ENCODE data around the gene KCNQ5.

KCNQ5 gene

DNA sequence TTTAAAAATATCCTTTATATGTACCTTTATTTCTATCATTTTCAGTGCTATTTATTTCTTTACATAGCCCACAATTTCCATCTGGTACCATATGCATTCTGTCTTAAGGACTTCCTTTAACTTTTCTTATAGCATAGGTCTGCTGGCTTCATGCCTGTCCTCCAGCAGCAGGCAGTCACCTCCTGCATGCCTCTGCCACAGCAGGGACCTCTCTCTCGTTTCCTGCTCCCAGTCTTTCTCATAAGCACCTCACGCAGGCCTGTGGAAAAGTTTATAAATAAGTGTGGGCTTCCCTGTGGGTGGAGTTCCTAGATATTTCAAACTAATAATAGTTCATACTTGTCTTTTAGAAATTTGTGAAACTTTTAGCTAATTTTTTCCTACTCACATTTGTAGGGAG is 133.9 kb downstream of the KCNQ5 start:
- DNase-seq, result no peak

DNA sequence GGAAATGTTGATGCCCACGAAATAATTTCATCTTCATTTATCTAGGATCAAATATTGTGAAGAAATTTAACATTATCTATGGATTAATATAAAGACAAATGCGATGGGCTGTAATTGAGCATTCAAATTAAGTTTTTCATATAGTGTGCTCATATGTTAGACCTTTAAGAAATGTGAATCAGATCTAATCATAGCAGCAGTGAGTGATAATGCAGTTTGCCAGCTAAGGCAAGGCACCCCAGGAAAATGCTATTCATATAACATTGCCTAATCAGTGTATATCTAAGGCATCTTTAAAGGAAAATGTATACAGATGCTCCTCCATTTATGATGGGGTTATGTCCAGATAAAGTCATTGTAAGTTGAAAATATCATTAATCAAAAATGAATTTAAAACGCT is 135.2 kb downstream of the KCNQ5 start:
- no peak for DNase-seq

DNA sequence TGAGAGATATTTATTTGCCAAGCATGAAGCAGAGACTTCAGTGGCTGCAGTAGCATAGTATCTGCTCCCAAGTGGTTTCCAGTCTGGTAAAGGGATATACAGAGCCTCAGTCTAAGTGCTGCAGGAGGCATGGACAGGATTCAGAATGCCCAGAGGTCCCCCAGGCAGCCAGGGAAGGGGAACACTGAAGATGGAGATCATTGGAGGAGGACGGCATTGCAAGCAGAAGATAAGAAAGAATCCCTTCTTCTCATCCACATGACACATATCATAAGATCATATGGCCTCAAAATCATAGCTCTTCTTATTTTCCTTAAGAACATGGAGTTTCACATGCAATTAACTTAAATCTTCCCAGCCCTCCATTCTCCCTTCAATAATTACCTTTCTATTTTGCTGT is 136.1 kb downstream of the KCNQ5 start:
- no peak for DNase-seq

DNA sequence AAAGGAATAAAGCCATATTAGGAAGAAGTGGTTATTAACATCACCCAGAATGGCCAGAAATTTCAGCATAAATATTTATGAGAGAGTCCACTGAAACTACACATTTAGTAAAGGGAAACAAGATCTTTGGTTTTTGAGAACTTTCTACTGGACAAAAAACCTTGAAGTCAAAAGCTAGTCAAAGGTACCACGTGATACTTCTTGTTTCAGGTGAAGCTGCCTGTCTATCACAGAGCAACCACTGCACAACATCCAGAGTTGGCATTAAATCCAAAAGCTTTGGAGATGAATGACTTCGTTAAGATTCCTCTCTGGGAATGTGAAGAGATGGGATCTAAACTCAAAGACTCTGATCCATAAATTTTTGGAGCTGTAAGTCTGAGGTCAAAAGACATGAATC is 137.0 kb downstream of the KCNQ5 start:
- no peak for DNase-seq

DNA sequence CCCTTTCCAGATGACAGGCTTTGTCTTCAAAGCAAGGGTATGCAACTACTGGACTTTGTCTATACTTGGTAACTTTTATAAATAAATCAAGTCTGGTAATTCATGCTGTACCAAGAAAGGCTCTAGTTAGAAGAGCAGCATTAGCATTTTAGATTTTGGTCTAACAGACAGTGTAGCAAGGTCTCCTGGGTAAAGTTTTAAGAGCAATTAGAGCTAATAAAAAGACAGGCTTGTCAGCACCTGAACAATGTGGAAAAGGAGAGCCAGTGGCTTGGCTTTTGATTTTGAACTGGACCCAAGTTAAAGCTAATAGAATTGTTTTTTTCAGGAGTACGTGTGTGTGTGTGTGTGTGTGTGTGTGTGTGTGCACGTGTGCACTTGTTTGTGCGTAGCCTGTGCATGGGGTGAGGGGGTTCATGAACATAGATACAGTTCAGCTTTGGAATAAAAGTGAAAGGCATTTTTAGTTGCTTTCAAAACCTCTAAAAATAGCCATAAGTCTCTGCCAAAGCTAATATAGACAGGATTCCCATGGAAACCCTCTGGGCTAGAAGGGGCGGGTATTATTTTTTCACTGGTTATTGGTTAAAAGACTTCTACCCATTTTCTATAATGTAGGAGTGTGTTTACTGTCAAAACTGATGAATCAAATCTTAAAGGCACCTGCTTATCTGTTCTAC is 138.4 kb downstream of the KCNQ5 start:
- no peak for DNase-seq

- no peak for DNase-seq
Measured at GRCh38 chr6:72761761-72762160, 139.9 kb downstream of the KCNQ5 start.

GRCh38 chr6:72769459-72770125 is 147.7 kb downstream of the KCNQ5 start:
- DNase-seq, result no peak

DNA sequence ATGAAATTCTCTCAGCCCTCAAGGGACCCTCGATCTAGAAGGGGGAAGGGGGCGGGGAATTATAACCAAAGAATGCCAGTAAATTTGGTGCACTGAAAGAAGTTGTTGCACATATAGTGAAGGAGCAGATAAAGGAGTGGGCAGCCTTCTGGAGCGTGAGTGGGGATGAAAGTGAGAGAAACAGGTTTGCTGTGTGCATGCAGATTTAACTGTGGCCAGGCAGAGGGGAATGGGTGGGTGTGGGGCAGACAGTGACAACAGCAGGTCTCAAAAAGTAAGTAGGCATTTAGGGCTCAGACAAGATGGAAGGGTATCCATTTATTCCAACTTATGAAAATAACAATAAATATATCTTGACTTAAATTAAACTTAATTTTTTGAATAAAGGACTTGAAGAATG is 149.1 kb downstream of the KCNQ5 start:
- DNase-seq, result no peak

- no peak for DNase-seq
Measured at GRCh38 chr6:72776456-72776855, 154.6 kb downstream of the KCNQ5 start.

GRCh38 chr6:72781624-72782023 is 159.8 kb downstream of the KCNQ5 start:
- DNase-seq, result no peak

- DNase-seq, result no peak
Measured at GRCh38 chr6:72783035-72783434, 161.2 kb downstream of the KCNQ5 start.

GRCh38 chr6:72783666-72784065 is 161.8 kb downstream of the KCNQ5 start:
- no peak for DNase-seq

DNA sequence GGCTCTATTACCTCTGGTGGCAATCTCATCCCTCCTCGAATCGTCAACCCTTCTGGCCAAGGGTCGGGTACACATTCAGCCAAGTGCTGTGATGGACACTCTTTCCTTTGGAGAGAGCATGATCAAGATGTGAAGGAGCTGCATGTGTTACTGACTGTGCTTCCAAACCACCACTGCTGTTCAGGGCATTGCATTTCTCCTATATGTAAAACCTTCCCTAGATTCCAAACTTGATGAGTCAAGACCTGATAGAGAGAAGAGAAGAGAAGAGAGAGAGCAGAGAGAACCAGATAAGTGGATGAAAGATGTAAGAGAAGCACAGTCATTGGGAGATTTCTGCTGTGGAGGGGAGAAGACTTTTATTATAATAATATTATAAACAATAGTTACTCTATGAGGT is 162.2 kb downstream of the KCNQ5 start:
- DNase-seq, result no peak

DNA sequence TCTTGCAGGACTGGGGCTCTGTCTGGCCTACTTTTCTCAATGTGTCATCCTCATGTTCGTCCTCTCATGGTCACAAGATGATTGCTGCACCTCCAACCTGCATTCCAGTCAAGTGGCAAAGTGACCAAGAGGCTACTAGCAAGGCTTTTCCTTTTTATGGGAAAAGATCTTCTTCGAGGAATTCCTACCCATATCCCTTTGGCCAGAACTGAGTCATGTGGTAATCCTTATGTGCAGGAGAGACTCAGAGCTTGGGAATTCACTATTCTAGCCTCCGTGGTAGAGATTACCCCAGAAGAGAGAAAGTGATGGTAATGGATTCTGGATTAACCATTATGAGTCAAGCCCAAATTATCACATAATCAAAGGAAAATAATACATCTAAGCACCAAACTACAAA is 162.7 kb downstream of the KCNQ5 start:
- DNase-seq, result no peak

GRCh38 chr6:72787391-72788031 is 165.6 kb downstream of the KCNQ5 start:
- no peak for DNase-seq

GRCh38 chr6:72788188-72788587 is 166.3 kb downstream of the KCNQ5 start:
- DNase-seq, result no peak

DNA sequence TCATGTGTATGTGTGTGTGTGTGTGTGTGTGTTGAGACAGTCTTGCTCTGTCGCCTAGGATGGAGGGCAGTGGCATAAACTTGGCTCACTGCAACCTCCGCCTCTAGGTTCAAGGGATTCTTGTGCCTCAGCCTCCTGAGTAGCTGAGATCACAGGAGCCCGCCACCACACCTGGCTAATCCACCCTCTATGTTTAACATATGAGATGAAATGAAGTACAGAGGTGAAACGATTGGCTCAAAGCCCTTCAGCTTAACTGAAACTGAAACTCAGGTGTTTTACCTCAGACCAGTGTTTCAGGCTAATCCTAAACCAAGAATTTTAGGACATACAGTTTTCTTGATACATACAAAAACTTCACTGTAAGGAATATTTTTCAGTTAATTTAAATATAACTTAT is 167.3 kb downstream of the KCNQ5 start:
- DNase-seq, result no peak

DNA sequence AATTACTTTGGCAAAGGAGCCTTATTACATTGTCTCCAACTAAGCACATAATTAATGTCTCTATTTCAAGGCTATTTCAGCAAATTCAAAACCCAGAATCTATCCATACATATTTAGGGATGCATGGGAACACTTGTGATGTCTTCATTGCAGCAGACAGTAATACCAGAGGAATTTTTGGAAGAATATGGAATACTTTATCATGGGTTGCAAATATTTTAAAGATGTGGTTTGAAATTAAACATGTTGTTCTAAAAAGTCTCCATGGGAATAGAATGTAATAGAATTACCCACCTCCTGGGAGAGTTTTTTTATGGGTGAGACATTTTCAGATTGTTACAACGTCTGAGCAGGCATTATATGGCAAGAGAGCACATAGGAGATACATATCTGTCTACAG is 170.8 kb downstream of the KCNQ5 start:
- no peak for DNase-seq

GRCh38 chr6:72793641-72794395 is 172.0 kb downstream of the KCNQ5 start:
- no peak for DNase-seq

DNA sequence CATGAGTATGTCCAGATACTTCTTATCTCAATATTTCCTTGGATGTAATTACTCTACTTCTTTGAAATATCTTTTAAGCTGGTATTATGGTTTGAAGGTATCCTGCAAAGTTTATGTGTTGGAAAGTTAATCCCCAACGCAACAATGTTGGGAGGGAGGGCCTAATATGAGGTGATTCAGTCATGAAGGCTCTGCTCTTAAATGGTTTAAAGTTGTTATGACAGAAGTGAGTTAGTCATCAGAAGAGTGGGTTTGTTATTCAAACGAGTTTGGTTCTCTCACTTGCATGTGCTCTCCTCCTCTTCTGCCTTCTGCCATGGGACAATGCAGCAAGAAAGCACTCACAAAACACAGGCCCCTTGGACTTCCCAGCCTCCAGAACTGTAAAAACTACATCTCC is 176.3 kb downstream of the KCNQ5 start:
- no peak for DNase-seq

GRCh38 chr6:72809746-72810379 is 188.0 kb downstream of the KCNQ5 start:
- no peak for DNase-seq

DNA sequence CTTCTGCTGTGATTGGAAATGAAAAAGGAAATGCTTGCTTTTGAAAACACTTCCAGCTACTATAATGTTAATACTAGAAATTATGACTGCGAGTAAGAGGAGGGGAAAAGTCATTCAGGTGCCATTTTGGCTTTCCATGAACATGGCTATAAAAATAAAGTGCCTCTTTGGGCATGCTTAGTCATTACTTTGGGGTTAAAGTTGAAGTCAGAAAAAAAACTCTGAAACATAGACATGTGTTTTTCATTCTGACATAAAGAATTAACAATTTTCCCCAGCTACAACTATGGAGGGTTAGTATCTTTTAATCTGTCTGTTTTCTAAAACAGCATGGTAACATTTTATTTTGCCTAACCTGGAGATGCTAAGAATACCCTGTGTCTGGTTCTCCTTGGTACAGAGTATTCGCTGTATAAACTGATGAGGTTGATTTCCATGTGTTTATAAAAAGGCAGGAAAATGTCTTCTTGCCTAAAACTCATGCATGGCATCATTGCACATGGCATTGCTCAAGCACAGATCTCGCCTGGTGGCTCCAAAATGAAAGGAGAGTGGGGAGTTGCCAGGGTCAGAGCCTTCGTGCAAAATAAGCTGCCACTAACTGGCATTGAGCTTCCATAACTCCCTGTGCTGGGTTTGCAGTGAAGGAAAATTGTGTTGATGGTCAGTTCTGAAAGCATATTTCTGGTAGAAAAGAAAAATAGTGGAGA is 188.9 kb downstream of the KCNQ5 start:
- DNase-seq, result no peak
